Lung (tissue), 12 donors: ENCODE measurements around the gene OSTF1. TPM values are rescaled to one million over a fixed set of nuclear protein-coding genes. Genes with fewer than 3 reads are reported as not detected.

Experiments
- ATAC-seq: fragments of 200-7000 bp; cut with Tn5 transposase; one replicate; pipeline ENCODE4 v1.9.1; 2020; ENCODE audit warnings: moderate number of reproducible peaks; ENCODE audit not compliant: insufficient read depth, low FRiP score
- DNase-seq, 3 donors: peaks; one replicate each; pipeline ENCODE4 v3.0.0-alpha.2; 2013 to 2017
- H3K27ac ChIP-seq, 2 donors: one replicate each; pipeline ENCODE4 v1.5.1; 2013; ENCODE audit warnings: mild to moderate bottlenecking in 2 of 2, moderate library complexity in 2 of 2, control low read depth in 1 of 2, inconsistent platforms in 1 of 2, low read depth in 1 of 2, low read length in 1 of 2
- H3K27me3 ChIP-seq, 3 donors: one replicate each; pipeline ENCODE4 v1.5.1; 2013; ENCODE audit warnings: low read length in 2 of 3; ENCODE audit not compliant: control insufficient read depth in 3 of 3, insufficient read depth in 3 of 3
- H3K36me3 ChIP-seq, 4 donors: one replicate each; pipeline ENCODE4 v1.5.1; 2013; ENCODE audit warnings: low read length in 4 of 4, mild to moderate bottlenecking in 1 of 4, moderate library complexity in 1 of 4; ENCODE audit not compliant: control insufficient read depth in 4 of 4, insufficient read depth in 4 of 4
- H3K4me1 ChIP-seq, 5 donors: one replicate each; pipeline ENCODE4 v1.5.1; 2013; ENCODE audit warnings: low read length in 5 of 5, mild to moderate bottlenecking in 2 of 5, moderate library complexity in 1 of 5; ENCODE audit not compliant: control insufficient read depth in 5 of 5, insufficient read depth in 5 of 5
- H3K4me3 ChIP-seq: one replicate; pipeline ENCODE4 v1.5.1; 2013; ENCODE audit warnings: mild to moderate bottlenecking, control low read depth, moderate library complexity
- H3K9ac ChIP-seq, 2 donors: one replicate each; pipeline ENCODE4 v1.5.1; 2013; ENCODE audit warnings: low read length in 2 of 2, control low read depth in 1 of 2; ENCODE audit not compliant: insufficient read depth in 1 of 2
- H3K9me3 ChIP-seq, 4 donors: one replicate each; pipeline ENCODE4 v1.5.1; 2013; ENCODE audit warnings: low read length in 3 of 4, mild to moderate bottlenecking in 1 of 4, moderate library complexity in 1 of 4; ENCODE audit not compliant: control insufficient read depth in 4 of 4, insufficient read depth in 3 of 4
- WGBS, 2 donors: extraction: QIAGEN DNeasy Blood & Tissue Kit; methylation state at CpG; one replicate each; pipeline ENCODE4 v1.1.7; 2013; 5-methylcytosine and 5-hydroxymethylcytosine counted together
- polyA plus RNA-seq, 2 donors: library from polyadenylated mRNA; stranded (reverse); fragments of 200-250 nt; gene quantifications; one replicate each; pipeline ENCODE4 v1.2.1, GENCODE V29; 2013
- total RNA-seq, 2 donors: library from RNA; depleted of rRNA in 1 of 2; stranded (reverse); fragments of >200 nt in 1 of 2; gene quantifications; one replicate each; pipeline ENCODE4 v1.2.1, GENCODE V29; 2014 to 2021
- TF ChIP-seq, protein P1 (sequence below): IDR thresholded peaks from 2 replicates; pipeline ENCODE4 v1.5.1; 2012; ENCODE audit warnings: mild to moderate bottlenecking; ENCODE audit errors: control extremely low read depth, extremely low read depth
- donor health status: control.
- donor health status: control.
- donor health status: Bipolar disorder and iron deficiency.
- donor health status: healthy.
- donor health status: DM: yes; HTN: yes; CAD: no.

Gene OSTF1
- total and polyA plus RNA-seq, 4 donors: 50.9 to 91.0 (median 72.0) TPM

DNA sequence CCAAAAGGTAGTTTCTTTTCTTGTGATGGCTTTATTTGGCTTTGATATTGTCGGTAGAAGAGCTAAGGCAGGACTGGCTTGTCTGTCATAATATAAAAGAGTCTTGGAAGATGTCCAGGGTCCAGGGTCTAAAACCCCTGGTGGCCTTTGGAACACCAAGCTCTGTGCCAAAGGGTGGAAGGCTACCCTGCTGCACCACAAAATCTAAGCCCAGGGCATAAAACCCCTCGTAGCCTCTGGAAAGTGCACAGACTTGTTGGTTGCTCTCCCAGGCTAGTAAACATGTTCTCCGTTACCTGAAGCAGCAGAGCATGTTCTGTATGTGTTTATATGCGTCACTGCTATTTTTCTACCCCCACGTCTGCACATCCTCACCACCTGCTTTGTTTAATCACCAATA is 75.5 kb downstream of the OSTF1 start:
- H3K36me3 ChIP-seq: peaks cover 0 to 39% (median 13%) of the 10 kb centered on the region in 4 donors
- H3K9me3 ChIP-seq: peaks cover 0 to 5% (median 3%) of the 10 kb centered on the region in 4 donors
- TF ChIP-seq, protein P1, sequence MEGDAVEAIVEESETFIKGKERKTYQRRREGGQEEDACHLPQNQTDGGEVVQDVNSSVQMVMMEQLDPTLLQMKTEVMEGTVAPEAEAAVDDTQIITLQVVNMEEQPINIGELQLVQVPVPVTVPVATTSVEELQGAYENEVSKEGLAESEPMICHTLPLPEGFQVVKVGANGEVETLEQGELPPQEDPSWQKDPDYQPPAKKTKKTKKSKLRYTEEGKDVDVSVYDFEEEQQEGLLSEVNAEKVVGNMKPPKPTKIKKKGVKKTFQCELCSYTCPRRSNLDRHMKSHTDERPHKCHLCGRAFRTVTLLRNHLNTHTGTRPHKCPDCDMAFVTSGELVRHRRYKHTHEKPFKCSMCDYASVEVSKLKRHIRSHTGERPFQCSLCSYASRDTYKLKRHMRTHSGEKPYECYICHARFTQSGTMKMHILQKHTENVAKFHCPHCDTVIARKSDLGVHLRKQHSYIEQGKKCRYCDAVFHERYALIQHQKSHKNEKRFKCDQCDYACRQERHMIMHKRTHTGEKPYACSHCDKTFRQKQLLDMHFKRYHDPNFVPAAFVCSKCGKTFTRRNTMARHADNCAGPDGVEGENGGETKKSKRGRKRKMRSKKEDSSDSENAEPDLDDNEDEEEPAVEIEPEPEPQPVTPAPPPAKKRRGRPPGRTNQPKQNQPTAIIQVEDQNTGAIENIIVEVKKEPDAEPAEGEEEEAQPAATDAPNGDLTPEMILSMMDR: no peak
- no peak overlapping the region for H3K9ac ChIP-seq
- H3K4me3 ChIP-seq: no peak overlapping the region
- peaks cover 0 to 9% (median 2%) of the 10 kb centered on the region in 5 donors for H3K4me1 ChIP-seq
- no peak overlapping the region for H3K27ac ChIP-seq
- WGBS, 2 donors: 98 to 99% methylated on average over 5 of the region's 5 CpGs
- no peak for DNase-seq
- no peaks in the 10 kb centered on the region for H3K27me3 ChIP-seq
- ATAC-seq: no peak

- TF ChIP-seq, protein P1: no peak
- no peak overlapping the region for H3K27ac ChIP-seq
- ATAC-seq: no peak
These were observed 76.3 kb downstream of the OSTF1 start for GRCh38 chr9:75164573-75164972.

GRCh38 chr9:75167281-75167680 is 79.0 kb downstream of the OSTF1 start:
- Histone ChIP-seq H3K9ac (no peak overlapping the region), H3K4me1 (peaks cover 0 to 14% (median 0%) of the 10 kb centered on the region in 5 donors), H3K27me3 (no peaks in the 10 kb centered on the region), H3K27ac (no peak overlapping the region), H3K36me3 (peaks cover 0 to 43% (median 18%) of the 10 kb centered on the region in 4 donors), H3K4me3 (no peak overlapping the region), H3K9me3 (peaks cover 0 to 5% (median 3%) of the 10 kb centered on the region in 4 donors)
- no peak for ATAC-seq
- DNase-seq: no peak
- 69 to 92% methylated on average over 1 of the region's 1 CpG for WGBS, 2 donors
- TF ChIP-seq, protein P1: no peak

More at GRCh38 chr9:75164573-75164972, 76.3 kb downstream of the OSTF1 start:
- Histone ChIP-seq H3K27me3 (no peaks in the 10 kb centered on the region), H3K4me1 (peaks cover 0 to 15% (median 2%) of the 10 kb centered on the region in 5 donors), H3K4me3 (no peak overlapping the region), H3K9ac (no peak overlapping the region), H3K36me3 (peaks cover 0 to 39% (median 14%) of the 10 kb centered on the region in 4 donors), H3K9me3 (peaks cover 0 to 5% (median 3%) of the 10 kb centered on the region in 4 donors)
- DNase-seq: no peak
